ENCODE measurements around the gene INSM1. TPM values are rescaled to one million over a fixed set of nuclear protein-coding genes. Genes with fewer than 3 reads are reported as not detected.

INSM1 gene
- total RNA-seq, 1 experiment from 2014 or later, result 0.07 TPM

GRCh38 chr20:20360464-20360863 is 7.4 kb upstream of the INSM1 start:
- intact Hi-C loops (cut with micrococcal nuclease), result loop anchor here (1.0 kb wide), 1 partner anchor 208 kb away; no protein-coding TSS in a partner anchor
- CTCF ChIA-PET, result interaction anchor here (1.2 kb wide), 1 partner anchor 234 kb away, joined by 3 read pairs; no protein-coding TSS in a partner anchor
- Histone ChIP-seq H3K4me3 (replicated peaks in 1 of 2; ENCODE audit: low read depth in 1 of 2, low read length in 2 of 2) (no peak overlapping the region), H4K20me1 (ENCODE audit: insufficient read depth) (no peaks in the 10 kb centered on the region), H3K4me1 (ENCODE audit: control insufficient read depth in 1 of 2, insufficient read depth in 2 of 2, low read length in 2 of 2) (no peaks in the 10 kb centered on the region), H3K9me2 (ENCODE audit: insufficient read depth) (no peaks in the 10 kb centered on the region), H2AFZ (ENCODE audit: low read depth, low read length, poor library complexity, severe bottlenecking) (peak overlapping the region; percentile 52), H3K27ac (ENCODE audit: low read depth, low read length) (no peak overlapping the region), H3K9me3 (ENCODE audit: control insufficient read depth in 1 of 2, insufficient read depth in 1 of 2, low read depth in 1 of 2, low read length in 2 of 2) (no peaks in the 10 kb centered on the region), H3K36me3 (ENCODE audit: control insufficient read depth in 1 of 2, insufficient read depth in 2 of 2, low read length in 2 of 2) (no peaks in the 10 kb centered on the region), H3K9ac (ENCODE audit: low read length) (no peak overlapping the region), H3K79me2 (ENCODE audit: insufficient read depth, low read length) (no peaks in the 10 kb centered on the region), H3K27me3 (ENCODE audit: insufficient read depth, low read length) (peaks cover 19% of the 10 kb centered on the region), H3K4me2 (ENCODE audit: low read length) (peak overlapping the region; percentile 13; the same call in 1 of the 2 replicates)
- RAD21 ChIA-PET (ENCODE audit: low non-redundant PET in 1 of 2, low total read pairs in 2 of 2, uncharacterized antibody in 2 of 2, unreplicated experiment in 2 of 2), result no interaction called here
- POLR2A ChIA-PET, result no interaction called here
- DNase-seq (ENCODE audit: low read depth, low spot score), result peak; percentile 40
- BruUV-seq (replicated peaks), result no TSS peak
- TF ChIP-seq RAD21 (IDR thresholded peaks at IDR 0.05; ENCODE audit: low read depth), result peak; percentile 62
- no peak for TF ChIP-seq MAX (IDR thresholded peaks at IDR 0.05)
- no peak for TF ChIP-seq ZFX (IDR thresholded peaks at IDR 0.05)
- TF ChIP-seq EZH2 (IDR thresholded peaks at IDR 0.05), result no peak
- TF ChIP-seq YY1 (IDR thresholded peaks at IDR 0.05; ENCODE audit: extremely low read depth, insufficient replicate concordance, low read depth, low read length), result no peak
- no peak for TF ChIP-seq SP1 (IDR thresholded peaks at IDR 0.05; ENCODE audit: low read depth)
- TF ChIP-seq ELF1 (IDR thresholded peaks at IDR 0.05; ENCODE audit: borderline replicate concordance, low read depth), result no peak
- TF ChIP-seq SRF (IDR thresholded peaks at IDR 0.05; ENCODE audit: low read depth), result no peak
- peak; percentile 66 to 86 (median 77); a peak in 5 of 6 replicates for TF ChIP-seq CTCF (IDR thresholded peaks at IDR 0.05 in 2 of 3, conservative IDR thresholded peaks at IDR 0.05 in 1 of 3; ENCODE audit: borderline replicate concordance in 1 of 3, insufficient read depth in 1 of 3, low read depth in 2 of 3, low read length in 2 of 3)
- no peak for TF ChIP-seq TCF7L2 (IDR thresholded peaks at IDR 0.05; ENCODE audit: borderline replicate concordance, extremely low read depth, insufficient read depth, insufficient read length)
- no peak for TF ChIP-seq FOSL1 (IDR thresholded peaks at IDR 0.05; ENCODE audit: low read depth)
- no peak for TF ChIP-seq POLR2A (IDR thresholded peaks at IDR 0.05; ENCODE audit: borderline replicate concordance, extremely low read depth, insufficient read depth, insufficient read length)
- TF ChIP-seq REST (IDR thresholded peaks at IDR 0.05; ENCODE audit: low read depth), result no peak
- peak; percentile 96 for ATAC-seq
